ENCODE results near the gene INAFM2.

INAFM2 gene

GRCh38 chr15:40329804-40330203 is 6.3 kb downstream of the INAFM2 start:
- no peak for DNase-seq (ENCODE audit: low read depth)

GRCh38 chr15:40330368-40330836 is 6.9 kb downstream of the INAFM2 start:
- no peak for DNase-seq (ENCODE audit: low read depth)

- DNase-seq (ENCODE audit: low read depth), result no peak
Measured at GRCh38 chr15:40331026-40331425, 7.5 kb downstream of the INAFM2 start.

- no peak for DNase-seq (ENCODE audit: low read depth)
Measured at GRCh38 chr15:40331637-40332036, 8.1 kb downstream of the INAFM2 start.

GRCh38 chr15:40332113-40332781 is 8.8 kb downstream of the INAFM2 start:
- DNase-seq (ENCODE audit: low read depth), result no peak

- DNase-seq (ENCODE audit: low read depth), result no peak
Measured at GRCh38 chr15:40333922-40334492, 10.5 kb downstream of the INAFM2 start.

GRCh38 chr15:40334541-40334940 is 11.0 kb downstream of the INAFM2 start:
- no peak for DNase-seq (ENCODE audit: low read depth)

- no peak for DNase-seq (ENCODE audit: low read depth)
Measured at GRCh38 chr15:40334941-40335795, 11.7 kb downstream of the INAFM2 start.

- DNase-seq (ENCODE audit: low read depth), result no peak
Measured at GRCh38 chr15:40335938-40336743, 12.6 kb downstream of the INAFM2 start.

GRCh38 chr15:40336744-40337122 is 13.2 kb downstream of the INAFM2 start:
- no peak for DNase-seq (ENCODE audit: low read depth)

GRCh38 chr15:40337597-40337996 is 14.1 kb downstream of the INAFM2 start:
- DNase-seq (ENCODE audit: low read depth), result no peak

- DNase-seq (ENCODE audit: low read depth), result peak; percentile 57
Measured at GRCh38 chr15:40338041-40338657, 14.7 kb downstream of the INAFM2 start.

GRCh38 chr15:40338921-40339620 is 15.6 kb downstream of the INAFM2 start:
- no peak for DNase-seq (ENCODE audit: low read depth)

- no peak for DNase-seq (ENCODE audit: low read depth)
Measured at GRCh38 chr15:40339621-40339945, 16.1 kb downstream of the INAFM2 start.

- no peak for DNase-seq (ENCODE audit: low read depth)
Measured at GRCh38 chr15:40340038-40340739, 16.7 kb downstream of the INAFM2 start.

- no peak for DNase-seq (ENCODE audit: low read depth)
Measured at GRCh38 chr15:40340740-40341400, 17.4 kb downstream of the INAFM2 start, which contains the start of gene CCDC9B. Gene CCDC9B (minus strand): TSS chr15:40340939. CDS start chr15:40340819, 120 bp downstream.

- no peak for DNase-seq (ENCODE audit: low read depth)
Measured at GRCh38 chr15:40342416-40343320, 19.2 kb downstream of the INAFM2 start.

GRCh38 chr15:40343512-40343911 is 20.0 kb downstream of the INAFM2 start:
- DNase-seq (ENCODE audit: low read depth), result no peak

- DNase-seq (ENCODE audit: low read depth), result no peak
Measured at GRCh38 chr15:40344217-40344616, 20.7 kb downstream of the INAFM2 start.
